HG03139 (cell line): Measurements from ENCODE around the gene NOTO.

Experiments used
- ATAC-seq: cut with Tn5 transposase; IDR thresholded peaks from one replicate; pipeline ENCODE4 v1.9.1; 2021; ENCODE audit not compliant: unreplicated experiment

Gene NOTO

DNA sequence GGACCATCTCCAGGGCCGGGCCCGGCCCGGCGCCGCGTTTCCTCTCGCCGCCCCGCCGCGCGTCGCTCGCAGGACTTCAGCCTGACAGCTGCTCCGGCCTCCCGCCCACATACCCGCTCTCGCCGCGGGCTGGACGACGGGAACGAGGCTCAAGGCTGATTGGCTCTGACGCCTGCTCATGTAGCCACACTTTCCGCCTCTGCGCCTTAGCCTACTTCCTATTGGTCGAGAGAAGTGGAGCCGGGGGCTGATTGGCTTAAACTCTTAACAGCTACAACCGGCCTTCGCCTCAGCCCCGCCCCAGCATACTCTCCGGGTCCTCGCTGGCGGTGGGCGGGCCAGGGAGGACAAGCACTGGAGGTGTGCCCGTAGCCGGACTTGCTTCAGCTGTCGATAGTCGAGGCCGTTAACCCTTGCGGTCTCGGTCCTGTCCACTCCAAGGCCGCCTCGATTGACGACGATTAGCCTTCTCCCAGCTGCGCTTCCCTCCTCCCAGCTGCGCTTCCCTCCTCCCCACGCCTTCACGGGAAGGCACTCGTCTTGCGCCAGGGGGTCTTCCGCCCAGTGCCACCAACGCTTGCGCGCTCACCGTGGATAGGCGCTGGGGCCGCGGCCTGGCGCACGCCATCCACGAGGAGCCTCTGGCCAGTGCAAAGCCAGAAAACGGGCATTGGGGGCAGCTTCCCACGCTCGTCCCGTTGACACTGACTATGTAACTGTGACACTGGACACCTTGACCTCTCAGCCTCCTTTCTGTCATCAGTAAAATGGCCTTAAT, 31.0 kb downstream of the NOTO start, which contains the start of gene PRADC1:
Gene PRADC1, minus strand, starts transcription at position 86 of the 778 bp plus-strand sequence. Its CDS starts 79 bp downstream, at position 7.
- peak; percentile 93 for ATAC-seq

GRCh38 chr2:73233932-73234832, 31.8 kb downstream of the NOTO start, which contains the start of gene CCT7:
Gene CCT7, plus strand, starts transcription at chr2:73234308. Its CDS starts 71 bp downstream, at chr2:73234379.
- ATAC-seq = peak; percentile 57

GRCh38 chr2:73235315-73236028, 33.1 kb downstream of the NOTO start:
- no peak for ATAC-seq

GRCh38 chr2:73237168-73237567, 34.8 kb downstream of the NOTO start:
- no peak for ATAC-seq

GRCh38 chr2:73238149-73238548, 35.8 kb downstream of the NOTO start:
- no peak for ATAC-seq

GRCh38 chr2:73238976-73239375, 36.6 kb downstream of the NOTO start:
- ATAC-seq = no peak

- no peak for ATAC-seq
Measured at GRCh38 chr2:73239776-73240175, 37.4 kb downstream of the NOTO start.

- ATAC-seq = no peak
Measured at GRCh38 chr2:73243884-73244570, 41.7 kb downstream of the NOTO start.

DNA sequence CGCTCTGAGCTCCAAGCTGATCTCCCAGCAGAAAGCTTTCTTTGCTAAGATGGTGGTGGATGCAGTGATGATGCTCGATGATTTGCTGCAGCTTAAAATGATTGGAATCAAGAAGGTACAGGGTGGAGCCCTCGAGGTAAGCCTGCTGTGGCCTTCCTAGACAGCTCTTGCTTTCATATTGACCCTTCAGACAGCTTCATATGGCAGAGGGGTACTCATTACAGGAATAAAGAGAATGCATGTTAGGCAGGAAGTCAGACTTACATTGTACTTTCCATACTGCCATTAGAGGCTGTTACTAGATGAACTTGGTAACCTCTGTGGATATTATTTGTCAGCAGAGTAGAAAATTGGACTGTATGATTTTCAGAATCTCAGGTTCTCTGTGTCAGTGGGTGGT, 42.2 kb downstream of the NOTO start:
- no peak for ATAC-seq

DNA sequence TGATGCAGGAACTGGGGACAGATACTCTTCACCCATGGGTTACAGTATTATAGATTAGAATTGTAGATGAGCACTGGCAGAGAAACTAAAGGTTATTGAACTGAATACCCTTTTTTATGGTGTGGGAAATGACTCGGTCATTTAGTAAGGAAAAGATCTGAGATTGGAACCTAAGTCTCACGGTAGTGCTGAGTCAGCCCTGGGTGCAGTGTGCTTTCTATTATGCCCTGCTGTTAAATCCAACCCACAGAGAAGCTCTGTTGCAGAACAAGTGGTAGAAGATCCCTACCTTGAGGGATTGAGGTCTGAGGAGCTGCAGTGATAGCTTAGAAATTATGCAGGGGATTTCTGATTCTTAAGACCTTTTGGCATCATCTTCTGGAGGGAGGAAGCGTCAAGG, 44.5 kb downstream of the NOTO start:
- no peak for ATAC-seq

GRCh38 chr2:73249636-73250035, 47.3 kb downstream of the NOTO start:
- no peak for ATAC-seq

DNA sequence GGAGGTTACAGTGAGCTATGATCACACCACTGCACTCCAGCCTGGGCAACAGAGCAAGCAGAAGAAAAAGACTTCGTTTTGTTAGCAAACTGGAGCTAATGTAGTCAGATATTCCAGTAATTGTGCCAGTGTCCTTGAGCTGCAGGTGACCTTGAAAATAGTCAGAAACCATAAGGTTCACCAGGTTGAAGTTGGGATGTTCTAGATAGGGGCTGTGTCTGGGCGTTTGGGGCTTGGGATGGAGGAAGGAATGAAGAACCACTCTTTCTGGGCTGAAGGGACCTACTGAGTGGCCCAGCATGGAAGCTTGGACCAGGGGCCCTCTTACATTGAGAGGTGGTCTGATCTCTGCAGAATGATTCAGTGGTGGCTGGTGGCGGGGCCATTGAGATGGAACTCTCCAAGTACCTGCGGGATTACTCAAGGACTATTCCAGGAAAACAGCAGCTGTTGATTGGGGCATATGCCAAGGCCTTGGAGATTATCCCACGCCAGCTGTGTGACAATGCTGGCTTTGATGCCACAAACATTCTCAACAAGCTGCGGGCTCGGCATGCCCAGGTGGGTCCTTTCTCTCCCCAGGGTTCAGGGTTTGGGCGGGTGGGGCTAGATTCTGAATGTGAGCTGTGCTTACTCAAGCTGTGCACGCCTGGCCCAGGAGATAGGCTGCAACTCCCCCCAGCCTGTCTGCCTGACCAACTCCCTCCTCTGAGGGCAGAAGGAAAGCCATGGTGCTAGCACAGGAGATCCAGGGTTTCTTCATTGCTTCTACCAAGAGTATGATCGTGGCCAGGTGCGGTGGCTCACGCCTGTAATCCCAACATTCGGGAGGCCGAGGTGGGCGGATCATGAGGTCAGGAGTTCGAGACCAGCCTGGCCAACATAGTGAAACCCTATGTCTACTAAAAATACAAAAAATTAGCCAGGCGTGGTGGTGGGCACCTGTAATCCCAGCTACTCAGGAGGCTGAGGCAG, 48.8 kb downstream of the NOTO start:
- ATAC-seq = no peak

DNA sequence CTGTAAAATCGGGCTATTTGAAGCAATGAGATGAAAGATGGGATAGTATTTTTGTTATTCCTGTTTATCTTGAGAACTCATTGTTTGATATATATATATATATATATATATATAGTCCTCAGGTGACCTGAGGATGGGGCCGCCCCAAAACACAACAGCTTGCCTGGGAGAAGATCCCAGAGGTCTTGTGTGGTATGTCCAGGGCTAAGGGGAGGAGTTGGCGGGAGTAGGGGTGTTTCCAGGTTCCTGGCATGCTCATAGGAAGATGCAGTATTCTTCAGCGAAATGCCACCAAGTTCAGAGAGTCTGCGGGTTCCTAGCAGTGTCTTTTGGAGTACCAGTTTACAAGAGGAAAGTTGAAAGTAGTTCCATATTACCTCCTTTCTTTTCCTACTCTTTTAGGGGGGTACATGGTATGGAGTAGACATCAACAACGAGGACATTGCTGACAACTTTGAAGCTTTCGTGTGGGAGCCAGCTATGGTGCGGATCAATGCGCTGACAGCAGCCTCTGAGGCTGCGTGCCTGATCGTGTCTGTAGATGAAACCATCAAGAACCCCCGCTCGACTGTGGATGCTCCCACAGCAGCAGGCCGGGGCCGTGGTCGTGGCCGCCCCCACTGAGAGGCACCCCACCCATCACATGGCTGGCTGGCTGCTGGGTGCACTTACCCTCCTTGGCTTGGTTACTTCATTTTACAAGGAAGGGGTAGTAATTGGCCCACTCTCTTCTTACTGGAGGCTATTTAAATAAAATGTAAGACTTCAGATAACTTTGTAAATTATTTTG, 50.1 kb downstream of the NOTO start:
- ATAC-seq = no peak

- ATAC-seq = no peak
Measured at GRCh38 chr2:73253400-73253799, 51.0 kb downstream of the NOTO start.

- ATAC-seq = no peak
Measured at GRCh38 chr2:73253901-73254300, 51.5 kb downstream of the NOTO start.

GRCh38 chr2:73254343-73255006, 52.1 kb downstream of the NOTO start:
- no peak for ATAC-seq

GRCh38 chr2:73255007-73255644, 52.8 kb downstream of the NOTO start:
- ATAC-seq = no peak
